Activated CD8-positive, alpha-beta T cell treated with anti-CD3 and anti-CD28 coated beads for 36 hours (primary cell): ENCODE data around the gene PLA1A. TPM values are rescaled to one million over a fixed set of nuclear protein-coding genes. Genes with fewer than 3 reads are reported as not detected.

Experiments used
- ATAC-seq: fragments of 200-7000 bp; cut with Tn5 transposase; one replicate; pipeline ENCODE4 v1.10.0; 2021; ENCODE audit warnings: mild to moderate bottlenecking, moderate library complexity
- CTCF ChIA-PET: fragments of 350-600 bp; sonication (Branson Sonifier 250); formaldehyde crosslinking; loops from one replicate; lab custom pipeline; 2021; ENCODE audit warnings: antibody characterized with exemption; lab: Charles Lee
- POLR2A ChIA-PET: fragments of 350-600 bp; sonication (Branson Sonifier 250); formaldehyde crosslinking; loops from one replicate; lab custom pipeline; 2021; ENCODE audit warnings: antibody characterized with exemption; lab: Charles Lee
- DNase-seq: peaks from one replicate; pipeline ENCODE4 v3.0.0-alpha.2; 2020
- H3K27ac Mint-ChIP-seq: one replicate; pipeline ENCODE4 v1.8.0; 2021; ENCODE audit warnings: mild to moderate bottlenecking, mixed read lengths
- H3K27me3 Mint-ChIP-seq: one replicate; pipeline ENCODE4 v1.8.0; 2021; ENCODE audit warnings: mixed read lengths
- H3K36me3 Mint-ChIP-seq: one replicate; pipeline ENCODE4 v1.8.0; 2021; ENCODE audit warnings: low read depth, mixed read lengths
- H3K4me1 Mint-ChIP-seq: one replicate; pipeline ENCODE4 v1.8.0; 2021; ENCODE audit warnings: low read depth, mixed read lengths
- H3K4me3 Mint-ChIP-seq: one replicate; pipeline ENCODE4 v1.8.0; 2021; ENCODE audit warnings: mild to moderate bottlenecking, moderate library complexity, mixed read lengths
- H3K9me3 Mint-ChIP-seq: one replicate; pipeline ENCODE4 v1.8.0; 2021; ENCODE audit warnings: mixed read lengths
- CTCF ChIP-seq: fragments of 200-600 bp; IDR thresholded peaks from one replicate; pipeline ENCODE4 v1.8.0; 2022; ENCODE audit warnings: antibody characterized with exemption, mild to moderate bottlenecking
- intact Hi-C: fragments of 100-400 bp; cut with micrococcal nuclease; formaldehyde crosslinking; loops from one replicate; pipeline ENCODE4 v1.10.0; 2022
- total RNA-seq, 2 experiments: library from RNA; stranded (reverse); gene quantifications; one replicate each; pipeline ENCODE4 v1.2.3, GENCODE V29; 2021

Gene PLA1A
- total RNA-seq, 2 experiments from 2014 or later, result not detected

- TF ChIP-seq CTCF, result no peak
- no peak for ATAC-seq
- H3K4me1 Mint-ChIP-seq, result peaks cover 25% of the 10 kb centered on the region
- H3K9me3 Mint-ChIP-seq, result no peaks in the 10 kb centered on the region
- no peak overlapping the region for H3K4me3 Mint-ChIP-seq
- no peak for DNase-seq
- peak overlapping the region; percentile 36 for H3K27ac Mint-ChIP-seq
- no peaks in the 10 kb centered on the region for H3K36me3 Mint-ChIP-seq
- ChIA-PET CTCF (no interaction called here), POLR2A (no interaction called here)
- H3K27me3 Mint-ChIP-seq, result peaks cover 14% of the 10 kb centered on the region
- intact Hi-C loops, result no loop called here
Observed at GRCh38 chr3:119630128-119630879, 32.6 kb downstream of the PLA1A start.

- no peak for DNase-seq
- CTCF ChIA-PET, result no interaction called here
- ATAC-seq, result no peak
- peaks cover 12% of the 10 kb centered on the region for H3K27me3 Mint-ChIP-seq
- intact Hi-C loops, result no loop called here
- no peak overlapping the region for H3K4me3 Mint-ChIP-seq
- H3K4me1 Mint-ChIP-seq, result peaks cover 25% of the 10 kb centered on the region
- H3K36me3 Mint-ChIP-seq, result no peaks in the 10 kb centered on the region
- POLR2A ChIA-PET, result no interaction called here
- no peaks in the 10 kb centered on the region for H3K9me3 Mint-ChIP-seq
- H3K27ac Mint-ChIP-seq, result no peak overlapping the region
- TF ChIP-seq CTCF, result no peak
Observed at GRCh38 chr3:119630880-119631329, 33.2 kb downstream of the PLA1A start.

GRCh38 chr3:119631516-119631915, 33.8 kb downstream of the PLA1A start:
- ATAC-seq (no peak), DNase-seq (no peak)
- Mint-ChIP-seq H3K4me1 (peaks cover 23% of the 10 kb centered on the region), H3K27me3 (peaks cover 10% of the 10 kb centered on the region), H3K4me3 (no peak overlapping the region), H3K9me3 (no peaks in the 10 kb centered on the region), H3K27ac (no peak overlapping the region), H3K36me3 (no peaks in the 10 kb centered on the region)
- ChIA-PET CTCF (no interaction called here), POLR2A (no interaction called here)
- intact Hi-C loops, result no loop called here
- TF ChIP-seq CTCF, result no peak

GRCh38 chr3:119632216-119632615, 34.5 kb downstream of the PLA1A start:
- Mint-ChIP-seq H3K9me3 (no peaks in the 10 kb centered on the region), H3K4me1 (peaks cover 18% of the 10 kb centered on the region), H3K36me3 (no peaks in the 10 kb centered on the region), H3K27me3 (peaks cover 10% of the 10 kb centered on the region), H3K27ac (no peak overlapping the region), H3K4me3 (no peak overlapping the region)
- DNase-seq, result no peak
- ChIA-PET POLR2A (interaction anchor here (0.8 kb wide), 1 partner anchor 65 kb away, joined by 3 read pairs; no protein-coding TSS in a partner anchor), CTCF (no interaction called here)
- intact Hi-C loops, result no loop called here
- no peak for TF ChIP-seq CTCF
- no peak for ATAC-seq

GRCh38 chr3:119632829-119633228, 35.1 kb downstream of the PLA1A start:
- H3K36me3 Mint-ChIP-seq, result peaks cover 1% of the 10 kb centered on the region
- TF ChIP-seq CTCF, result no peak
- H3K4me1 Mint-ChIP-seq, result peaks cover 15% of the 10 kb centered on the region
- H3K9me3 Mint-ChIP-seq, result no peaks in the 10 kb centered on the region
- H3K27me3 Mint-ChIP-seq, result peaks cover 10% of the 10 kb centered on the region
- no peak overlapping the region for H3K4me3 Mint-ChIP-seq
- H3K27ac Mint-ChIP-seq, result no peak overlapping the region
- POLR2A ChIA-PET, result interaction anchor here (0.8 kb wide), 1 partner anchor 64 kb away, joined by 3 read pairs; no protein-coding TSS in a partner anchor
- ATAC-seq (no peak), DNase-seq (no peak)
- CTCF ChIA-PET, result no interaction called here
- intact Hi-C loops, result no loop called here
